NCI-H146 (cell line): Measurements from ENCODE around the gene SHOX.
"Not testable (repeated sequence)": the region's sequence is repeated elsewhere in the genome, so short reads cannot be mapped to it uniquely, and the experiment has no call there.

Source experiments
- DNase-seq: peaks from one replicate; lab custom pipeline; 2025; lab: John Stamatoyannopoulos, UW

The SHOX gene

DNA sequence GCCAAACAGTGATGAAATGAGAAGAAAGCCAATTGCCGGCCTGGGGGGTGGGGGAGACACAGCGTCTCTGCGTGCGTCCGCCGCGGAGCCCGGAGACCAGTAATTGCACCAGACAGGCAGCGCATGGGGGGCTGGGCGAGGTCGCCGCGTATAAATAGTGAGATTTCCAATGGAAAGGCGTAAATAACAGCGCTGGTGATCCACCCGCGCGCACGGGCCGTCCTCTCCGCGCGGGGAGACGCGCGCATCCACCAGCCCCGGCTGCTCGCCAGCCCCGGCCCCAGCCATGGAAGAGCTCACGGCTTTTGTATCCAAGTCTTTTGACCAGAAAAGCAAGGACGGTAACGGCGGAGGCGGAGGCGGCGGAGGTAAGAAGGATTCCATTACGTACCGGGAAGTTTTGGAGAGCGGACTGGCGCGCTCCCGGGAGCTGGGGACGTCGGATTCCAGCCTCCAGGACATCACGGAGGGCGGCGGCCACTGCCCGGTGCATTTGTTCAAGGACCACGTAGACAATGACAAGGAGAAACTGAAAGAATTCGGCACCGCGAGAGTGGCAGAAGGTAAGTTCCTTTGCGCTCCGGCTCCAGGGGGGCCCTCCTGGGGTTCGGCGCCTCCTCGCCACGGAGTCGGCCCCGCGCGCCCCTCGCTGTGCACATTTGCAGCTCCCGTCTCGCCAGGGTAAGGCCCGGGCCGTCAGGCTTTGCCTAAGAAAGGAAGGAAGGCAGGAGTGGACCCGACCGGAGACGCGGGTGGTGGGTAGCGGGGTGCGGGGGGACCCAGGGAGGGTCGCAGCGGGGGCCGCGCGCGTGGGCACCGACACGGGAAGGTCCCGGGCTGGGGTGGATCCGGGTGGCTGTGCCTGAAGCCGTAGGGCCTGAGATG is at the start of gene SHOX:
SHOX (plus strand) TSS at position 180 of the 885 bp plus-strand sequence; CDS start at position 287, 107 bp downstream.
- no peak for DNase-seq

DNA sequence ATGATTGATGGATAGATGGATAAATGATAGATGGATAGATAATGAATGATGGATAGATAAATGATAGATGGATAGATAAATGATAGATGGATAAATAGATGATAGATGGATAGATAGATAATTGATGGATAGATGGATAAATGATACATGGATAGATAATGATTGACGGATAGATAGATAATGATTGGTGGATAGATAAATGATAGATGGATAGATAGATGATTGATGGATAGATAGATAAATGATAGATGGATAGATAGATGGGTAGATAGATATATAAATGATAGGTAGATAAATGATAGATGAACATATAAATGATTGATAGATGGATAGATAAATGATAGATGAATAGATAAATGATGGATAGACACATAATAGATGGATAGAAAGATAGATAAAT is 49.5 kb upstream of the SHOX start:
- DNase-seq = no peak

DNA sequence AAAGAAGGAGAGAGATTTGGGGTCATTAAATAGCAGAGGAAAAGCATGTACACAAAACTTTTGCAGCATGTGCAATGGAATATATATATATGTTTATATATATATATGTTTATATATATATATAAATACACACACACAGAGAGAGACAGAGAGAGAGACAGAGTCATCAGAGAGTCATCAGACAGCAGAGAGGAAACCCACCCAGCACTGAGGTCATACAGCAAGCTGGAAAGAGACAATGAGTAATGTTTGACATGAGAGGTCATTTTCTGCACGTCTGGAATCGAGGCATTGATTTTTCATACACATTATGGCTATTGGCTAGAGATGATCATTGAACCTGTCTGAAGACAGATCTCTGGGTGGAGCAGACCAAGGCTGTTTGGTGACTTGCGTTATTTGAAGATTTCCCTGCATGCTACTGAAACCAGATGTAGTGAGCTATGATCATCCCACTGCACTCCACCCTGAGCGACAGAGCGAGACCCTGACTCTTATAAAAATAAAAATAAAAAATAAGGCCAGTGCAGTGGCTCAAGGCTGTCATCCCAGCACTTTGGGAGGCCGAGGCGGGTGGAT is 48.8 kb upstream of the SHOX start:
- no peak for DNase-seq

DNA sequence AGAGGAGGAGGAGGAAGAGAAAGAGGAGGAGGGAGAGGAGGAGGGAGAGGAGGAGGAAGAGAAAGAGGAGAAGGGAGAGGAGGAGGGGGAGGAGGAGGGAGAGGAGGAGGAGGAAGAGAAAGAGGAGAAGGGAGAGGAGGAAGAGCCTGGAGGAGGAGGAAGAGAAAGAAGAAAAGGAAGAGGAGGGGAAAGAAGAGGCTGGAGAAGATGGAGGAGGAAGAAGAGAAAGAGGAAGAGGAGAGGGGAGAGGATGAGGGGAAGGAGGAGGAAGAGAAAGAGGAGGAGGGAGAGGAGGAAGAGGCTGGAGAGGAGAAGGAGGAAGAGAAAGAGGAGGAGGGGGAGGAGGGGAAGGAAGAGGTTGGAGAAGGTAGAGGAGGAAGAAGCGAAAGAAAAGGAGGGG is 46.0 kb upstream of the SHOX start:
- DNase-seq = no peak

- DNase-seq = no peak
Observed at GRCh38 chrX:585115-585808, 45.3 kb upstream of the SHOX start.

- DNase-seq = no peak
Observed at GRCh38 chrX:586351-586750, 44.2 kb upstream of the SHOX start.

- not testable (repeated sequence) for DNase-seq
Observed at GRCh38 chrX:589261-589660, 41.3 kb upstream of the SHOX start.

GRCh38 chrX:590693-591404 is 39.7 kb upstream of the SHOX start:
- DNase-seq = no peak

- no peak for DNase-seq
Observed at GRCh38 chrX:599837-600715, 30.5 kb upstream of the SHOX start.

DNA sequence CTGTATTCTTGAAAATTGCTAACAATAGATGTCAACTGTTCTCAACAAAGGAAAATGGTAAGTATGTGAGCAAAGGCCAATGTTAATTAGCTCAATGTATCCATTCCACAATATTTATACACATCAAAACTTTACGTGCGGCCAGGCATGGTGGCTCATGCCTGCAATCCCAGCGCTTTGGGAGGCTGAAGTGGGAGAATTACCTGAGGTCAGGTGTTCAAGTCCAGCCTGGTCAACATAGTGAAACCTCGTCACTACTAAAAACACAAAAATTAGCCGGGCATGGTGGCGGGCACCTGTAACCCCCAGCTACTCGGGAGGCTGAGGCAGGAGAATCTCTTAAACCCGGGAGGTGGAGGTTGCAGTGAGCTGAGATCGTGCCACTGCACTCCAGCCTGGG is 27.6 kb upstream of the SHOX start:
- not testable (repeated sequence) for DNase-seq

DNA sequence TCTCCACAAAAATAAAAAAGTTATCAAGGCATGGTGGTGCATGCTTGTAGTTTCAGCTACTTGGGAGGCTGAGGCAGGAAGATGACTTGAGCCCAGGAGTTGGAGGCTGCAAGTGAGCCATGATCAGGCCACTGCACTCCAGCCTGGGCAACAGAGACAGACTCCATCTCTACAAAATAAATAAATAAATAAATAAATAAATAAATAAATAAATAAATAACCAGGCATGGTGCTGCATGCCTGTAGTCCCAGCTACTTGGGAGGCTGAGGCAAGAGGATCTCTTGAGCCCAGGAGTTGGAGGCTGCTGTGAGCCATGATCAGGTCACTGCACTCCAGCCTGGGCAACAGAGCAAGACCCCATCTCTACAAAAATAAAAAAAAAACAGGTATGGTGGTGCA is 26.0 kb upstream of the SHOX start:
- not testable (repeated sequence) for DNase-seq

- DNase-seq = not testable (repeated sequence)
Observed at GRCh38 chrX:608088-608487, 22.5 kb upstream of the SHOX start.

GRCh38 chrX:614136-614535 is 16.5 kb upstream of the SHOX start:
- no peak for DNase-seq

GRCh38 chrX:617401-617800 is 13.2 kb upstream of the SHOX start:
- no peak for DNase-seq

DNA sequence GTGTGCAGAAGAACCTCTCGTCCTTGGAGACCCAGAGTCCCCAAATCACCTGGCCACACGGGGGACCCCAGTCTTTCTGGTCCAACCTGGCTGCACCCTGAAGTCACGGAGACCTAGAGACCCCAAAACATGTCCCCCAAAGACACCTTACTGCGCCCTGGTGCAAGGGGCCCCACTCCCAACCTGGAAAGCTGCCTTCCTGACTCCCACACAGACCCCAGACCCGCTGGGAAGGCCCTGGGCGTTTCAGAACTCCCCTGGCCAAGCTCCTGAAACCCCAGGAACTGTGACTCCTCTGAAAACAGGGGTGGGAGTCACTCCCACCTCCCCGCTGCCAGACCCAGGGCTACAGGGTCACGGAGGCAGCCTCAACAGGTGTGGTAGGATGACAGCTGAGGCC is 12.7 kb upstream of the SHOX start:
- no peak for DNase-seq

DNA sequence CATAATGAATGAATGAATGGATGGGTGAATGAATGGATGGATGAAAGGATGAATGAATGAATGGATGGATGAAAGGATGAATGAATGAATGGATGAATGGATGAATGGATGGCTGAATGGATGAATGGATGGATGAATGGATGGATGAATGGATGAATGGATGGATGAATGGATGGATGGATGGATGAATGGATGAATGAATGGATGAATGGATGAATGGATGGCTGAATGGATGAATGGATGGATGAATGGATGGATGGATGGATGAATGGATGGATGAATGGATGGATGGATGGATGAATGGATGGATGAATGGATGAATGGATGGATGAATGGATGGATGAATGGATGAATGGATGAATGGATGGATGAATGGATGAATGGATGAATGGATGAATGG is 12.3 kb upstream of the SHOX start:
- DNase-seq = not testable (repeated sequence)

DNA sequence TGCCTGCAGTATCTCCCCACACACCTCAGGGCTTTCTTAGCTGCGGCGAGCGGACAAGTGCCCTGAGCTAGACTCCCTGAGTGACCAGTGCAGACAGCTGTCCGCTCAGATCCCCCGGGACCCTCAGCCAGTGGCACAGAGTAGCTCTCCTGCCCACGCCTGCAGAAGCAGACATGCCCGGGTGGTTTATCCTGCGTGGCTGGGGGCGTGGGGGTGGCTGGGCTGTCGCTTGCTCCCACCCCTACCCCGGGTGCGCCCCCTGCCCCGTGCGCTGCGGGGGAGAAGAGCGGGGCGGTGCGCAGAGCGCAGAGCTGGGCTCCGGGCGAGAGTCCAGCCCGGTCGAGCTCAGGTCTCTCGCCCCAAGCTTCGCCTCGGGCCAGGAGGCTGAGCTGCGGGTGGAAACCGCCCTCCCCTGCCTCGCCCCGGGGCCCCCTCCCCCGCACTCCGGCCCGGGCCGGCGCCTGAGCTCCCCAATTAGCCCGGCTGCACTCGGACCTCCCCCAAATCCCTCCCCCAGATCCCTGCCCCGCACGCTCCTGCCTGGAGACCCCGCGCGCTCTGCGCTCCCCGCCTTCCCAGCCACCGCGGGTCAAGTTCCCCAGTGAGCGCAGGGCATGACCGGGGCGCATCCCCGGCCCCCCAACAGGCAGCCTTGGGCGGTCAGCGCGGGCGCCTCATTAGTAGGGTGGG is 11.7 kb upstream of the SHOX start:
- DNase-seq = no peak

DNA sequence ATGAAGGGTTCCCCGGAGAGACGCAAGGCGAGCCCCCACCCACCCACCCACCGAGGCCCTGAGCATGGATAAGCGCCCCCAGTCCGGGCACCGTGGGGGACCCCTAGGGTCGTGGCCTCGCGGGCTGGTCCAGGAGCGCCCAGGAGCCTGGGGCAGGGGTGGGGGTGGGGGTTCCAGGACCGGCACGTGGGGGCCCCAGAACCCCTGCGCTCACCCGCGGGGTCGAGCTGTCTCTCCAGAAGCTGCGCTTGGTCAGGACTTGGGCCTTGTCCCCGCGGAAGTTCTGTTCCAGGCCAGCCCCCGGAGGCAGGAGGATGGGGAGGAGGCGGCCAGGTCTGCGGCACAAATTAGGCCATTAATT is 11.2 kb upstream of the SHOX start:
- no peak for DNase-seq

DNA sequence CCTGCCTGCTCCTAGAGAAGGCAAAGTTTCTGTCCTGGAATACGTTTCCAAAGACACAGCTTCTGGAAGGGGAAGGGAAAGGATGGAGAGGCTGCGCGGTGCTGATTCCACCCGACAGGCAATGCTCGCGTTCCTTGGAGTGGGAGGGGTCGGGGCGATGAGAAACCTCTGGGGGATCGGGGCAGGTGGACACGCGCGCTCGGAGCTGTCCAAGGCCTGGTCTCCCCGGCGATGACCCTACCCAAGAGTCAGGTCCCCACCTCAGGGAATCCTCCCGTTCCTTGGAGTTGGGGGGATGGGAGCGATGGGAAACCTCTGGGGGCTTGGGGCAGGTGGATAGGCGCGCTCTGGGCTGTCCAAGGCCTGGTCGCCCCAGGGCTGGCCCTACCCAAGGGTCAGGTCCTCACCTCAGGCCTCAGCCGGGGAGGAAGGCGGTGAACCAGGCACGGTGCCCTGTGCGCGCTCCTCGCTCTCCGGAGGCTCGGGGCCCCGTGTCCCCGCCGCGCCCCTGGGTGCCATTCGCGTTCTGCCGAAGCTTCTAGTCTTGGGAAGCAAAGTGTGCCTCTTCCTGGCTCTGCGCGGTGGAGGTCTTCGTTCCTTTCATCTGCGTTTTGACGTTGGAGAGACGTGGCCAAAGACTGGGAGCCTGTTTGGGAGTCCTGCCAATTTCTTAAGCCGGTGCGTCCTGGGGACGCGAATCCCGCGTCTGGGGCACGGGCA is 10.6 kb upstream of the SHOX start:
- DNase-seq = no peak
